HG03457 (cell line): ENCODE measurements around the gene CCDC51.

ENCODE experiments used
- ATAC-seq: cut with Tn5 transposase; IDR thresholded peaks from one replicate; pipeline ENCODE4 v1.9.1; 2021; ENCODE audit warnings: moderate number of reproducible peaks; ENCODE audit not compliant: unreplicated experiment

CCDC51 gene

DNA sequence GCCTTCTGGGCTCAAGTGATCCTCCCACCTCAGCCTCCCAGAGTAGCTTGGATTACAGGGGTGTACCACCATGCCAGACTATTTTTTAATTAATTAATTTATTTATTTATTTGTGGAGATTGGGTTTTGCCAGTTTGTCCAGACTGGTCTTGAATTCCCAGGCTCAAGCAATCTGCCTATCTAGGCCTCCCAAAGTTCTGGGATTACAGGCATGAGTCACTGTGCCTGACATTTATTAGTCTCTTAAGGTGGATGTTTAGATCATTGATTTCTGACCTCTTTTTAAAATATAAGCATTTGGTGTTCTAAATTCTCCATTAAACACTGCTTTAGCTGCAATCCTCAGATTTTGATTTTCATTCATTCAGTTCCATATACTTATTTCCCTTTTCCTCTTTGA, 52.3 kb downstream of the CCDC51 start:
- ATAC-seq: no peak
